ENCODE data around the gene ARHGAP42. TPM values are rescaled to one million over a fixed set of nuclear protein-coding genes. Genes with fewer than 3 reads are reported as not detected.

Gene ARHGAP42
- total RNA-seq, 2 experiments from 2014 or later = 0.05 to 0.10 TPM

- no peak overlapping the region for H3K4me3 Mint-ChIP-seq
- ChIA-PET POLR2A (no interaction called here), CTCF (no interaction called here)
- H3K36me3 Mint-ChIP-seq (ENCODE audit: low read depth) = no peaks in the 10 kb centered on the region
- no peak for DNase-seq
- H3K4me1 Mint-ChIP-seq = no peaks in the 10 kb centered on the region
- no peaks in the 10 kb centered on the region for H3K9me3 Mint-ChIP-seq
- H3K27me3 Mint-ChIP-seq = no peaks in the 10 kb centered on the region
- H3K27ac Mint-ChIP-seq = no peak overlapping the region
These were observed 102.4 kb downstream of the ARHGAP42 start for GRCh38 chr11:100789500-100789899.

- Mint-ChIP-seq H3K4me1 (no peaks in the 10 kb centered on the region), H3K27me3 (no peaks in the 10 kb centered on the region), H3K27ac (no peak overlapping the region), H3K36me3 (ENCODE audit: low read depth) (no peaks in the 10 kb centered on the region), H3K9me3 (no peaks in the 10 kb centered on the region), H3K4me3 (no peak overlapping the region)
- DNase-seq = no peak
- ChIA-PET CTCF (no interaction called here), POLR2A (no interaction called here)
These were observed 103.0 kb downstream of the ARHGAP42 start for GRCh38 chr11:100790073-100790472.

- Mint-ChIP-seq H3K36me3 (ENCODE audit: low read depth) (no peaks in the 10 kb centered on the region), H3K9me3 (no peaks in the 10 kb centered on the region), H3K4me1 (no peaks in the 10 kb centered on the region), H3K4me3 (no peak overlapping the region), H3K27ac (no peak overlapping the region), H3K27me3 (no peaks in the 10 kb centered on the region)
- DNase-seq = no peak
- CTCF ChIA-PET = no interaction called here
- POLR2A ChIA-PET = no interaction called here
These were observed 104.0 kb downstream of the ARHGAP42 start for GRCh38 chr11:100791103-100791502.

GRCh38 chr11:100791860-100792259 is 104.8 kb downstream of the ARHGAP42 start:
- no peak overlapping the region for H3K4me3 Mint-ChIP-seq
- POLR2A ChIA-PET = no interaction called here
- H3K27ac Mint-ChIP-seq = no peak overlapping the region
- CTCF ChIA-PET = no interaction called here
- H3K4me1 Mint-ChIP-seq = no peaks in the 10 kb centered on the region
- H3K36me3 Mint-ChIP-seq (ENCODE audit: low read depth) = no peaks in the 10 kb centered on the region
- H3K9me3 Mint-ChIP-seq = no peaks in the 10 kb centered on the region
- DNase-seq = no peak
- H3K27me3 Mint-ChIP-seq = no peaks in the 10 kb centered on the region

- H3K4me3 Mint-ChIP-seq = no peak overlapping the region
- POLR2A ChIA-PET = no interaction called here
- no peaks in the 10 kb centered on the region for H3K27me3 Mint-ChIP-seq
- no peaks in the 10 kb centered on the region for H3K4me1 Mint-ChIP-seq
- DNase-seq = no peak
- CTCF ChIA-PET = no interaction called here
- H3K27ac Mint-ChIP-seq = no peak overlapping the region
- no peaks in the 10 kb centered on the region for H3K36me3 Mint-ChIP-seq (ENCODE audit: low read depth)
- no peaks in the 10 kb centered on the region for H3K9me3 Mint-ChIP-seq
These were observed 106.4 kb downstream of the ARHGAP42 start for GRCh38 chr11:100793525-100793924.

GRCh38 chr11:100794446-100794845 is 107.4 kb downstream of the ARHGAP42 start:
- ChIA-PET CTCF (no interaction called here), POLR2A (no interaction called here)
- Mint-ChIP-seq H3K27ac (no peak overlapping the region), H3K9me3 (no peaks in the 10 kb centered on the region), H3K4me1 (no peaks in the 10 kb centered on the region), H3K4me3 (no peak overlapping the region), H3K36me3 (ENCODE audit: low read depth) (no peaks in the 10 kb centered on the region), H3K27me3 (no peaks in the 10 kb centered on the region)
- no peak for DNase-seq

- H3K4me3 Mint-ChIP-seq = no peak overlapping the region
- no peaks in the 10 kb centered on the region for H3K9me3 Mint-ChIP-seq
- CTCF ChIA-PET = no interaction called here
- no peaks in the 10 kb centered on the region for H3K27me3 Mint-ChIP-seq
- H3K4me1 Mint-ChIP-seq = no peaks in the 10 kb centered on the region
- POLR2A ChIA-PET = no interaction called here
- DNase-seq = no peak
- no peaks in the 10 kb centered on the region for H3K36me3 Mint-ChIP-seq (ENCODE audit: low read depth)
- H3K27ac Mint-ChIP-seq = no peak overlapping the region
These were observed 112.4 kb downstream of the ARHGAP42 start for GRCh38 chr11:100799445-100799844.

GRCh38 chr11:100800202-100800601 is 113.1 kb downstream of the ARHGAP42 start:
- no peak for DNase-seq
- Mint-ChIP-seq H3K27ac (no peak overlapping the region), H3K9me3 (no peaks in the 10 kb centered on the region), H3K27me3 (no peaks in the 10 kb centered on the region), H3K36me3 (ENCODE audit: low read depth) (no peaks in the 10 kb centered on the region), H3K4me3 (no peak overlapping the region), H3K4me1 (no peaks in the 10 kb centered on the region)
- POLR2A ChIA-PET = no interaction called here
- CTCF ChIA-PET = no interaction called here

- Mint-ChIP-seq H3K27ac (no peak overlapping the region), H3K27me3 (no peaks in the 10 kb centered on the region), H3K9me3 (no peaks in the 10 kb centered on the region), H3K4me1 (no peaks in the 10 kb centered on the region), H3K4me3 (no peak overlapping the region), H3K36me3 (ENCODE audit: low read depth) (no peaks in the 10 kb centered on the region)
- ChIA-PET POLR2A (no interaction called here), CTCF (no interaction called here)
- DNase-seq = no peak
These were observed 114.3 kb downstream of the ARHGAP42 start for GRCh38 chr11:100801225-100801999.

- Mint-ChIP-seq H3K36me3 (ENCODE audit: low read depth) (no peaks in the 10 kb centered on the region), H3K27me3 (no peaks in the 10 kb centered on the region), H3K27ac (no peak overlapping the region), H3K9me3 (no peaks in the 10 kb centered on the region), H3K4me1 (no peaks in the 10 kb centered on the region), H3K4me3 (no peak overlapping the region)
- no peak for DNase-seq
- ChIA-PET CTCF (no interaction called here), POLR2A (no interaction called here)
These were observed 118.6 kb downstream of the ARHGAP42 start for GRCh38 chr11:100805506-100806199.

- ChIA-PET POLR2A (no interaction called here), CTCF (no interaction called here)
- Mint-ChIP-seq H3K4me1 (no peaks in the 10 kb centered on the region), H3K27ac (no peak overlapping the region), H3K36me3 (ENCODE audit: low read depth) (no peaks in the 10 kb centered on the region), H3K9me3 (no peaks in the 10 kb centered on the region), H3K27me3 (no peaks in the 10 kb centered on the region), H3K4me3 (no peak overlapping the region)
- no peak for DNase-seq
These were observed 119.2 kb downstream of the ARHGAP42 start for GRCh38 chr11:100806296-100806695.

- ChIA-PET POLR2A (no interaction called here), CTCF (no interaction called here)
- no peaks in the 10 kb centered on the region for H3K27me3 Mint-ChIP-seq
These were observed 121.9 kb downstream of the ARHGAP42 start for GRCh38 chr11:100808904-100809491.

GRCh38 chr11:100810146-100810545 is 123.1 kb downstream of the ARHGAP42 start:
- H3K4me1 Mint-ChIP-seq = no peaks in the 10 kb centered on the region
- no peaks in the 10 kb centered on the region for H3K36me3 Mint-ChIP-seq (ENCODE audit: low read depth)
- POLR2A ChIA-PET = no interaction called here
- DNase-seq = no peak
- H3K9me3 Mint-ChIP-seq = no peaks in the 10 kb centered on the region
- no peak overlapping the region for H3K4me3 Mint-ChIP-seq
- no peak overlapping the region for H3K27ac Mint-ChIP-seq
- CTCF ChIA-PET = no interaction called here
- no peaks in the 10 kb centered on the region for H3K27me3 Mint-ChIP-seq

More at GRCh38 chr11:100808904-100809491, 121.9 kb downstream of the ARHGAP42 start:
- H3K9me3 Mint-ChIP-seq = no peaks in the 10 kb centered on the region
- no peak overlapping the region for H3K27ac Mint-ChIP-seq
- H3K4me1 Mint-ChIP-seq = no peaks in the 10 kb centered on the region
- DNase-seq = no peak
- no peak overlapping the region for H3K4me3 Mint-ChIP-seq
- H3K36me3 Mint-ChIP-seq (ENCODE audit: low read depth) = no peaks in the 10 kb centered on the region

- ChIA-PET CTCF (no interaction called here), POLR2A (no interaction called here)
- Mint-ChIP-seq H3K27ac (no peak overlapping the region), H3K9me3 (no peaks in the 10 kb centered on the region), H3K27me3 (no peaks in the 10 kb centered on the region), H3K4me3 (no peak overlapping the region), H3K36me3 (ENCODE audit: low read depth) (no peaks in the 10 kb centered on the region), H3K4me1 (no peaks in the 10 kb centered on the region)
- no peak for DNase-seq
These were observed 123.6 kb downstream of the ARHGAP42 start for GRCh38 chr11:100810666-100811065.
